ENCODE data around the gene DSPP. TPM values are rescaled to one million over a fixed set of nuclear protein-coding genes. Genes with fewer than 3 reads are reported as not detected.

Gene DSPP
- total RNA-seq, 5 donors from 2014 or later (not counting 1 experiment from before 2014, with no cell fraction given): not detected

- ATAC-seq (replicated peaks in 1 of 4): no peak
- H3K36me3 Mint-ChIP-seq: no peaks in the 10 kb centered on the region
- H3K27me3 ChIP-seq (replicated peaks in 1 of 2; ENCODE audit: control insufficient read depth in 2 of 2, extremely low read depth in 1 of 2, insufficient read depth in 2 of 2, low read length in 1 of 2): no peaks in the 10 kb centered on the region
- no CpG with 5 or more reads among the region's 2 CpGs for WGBS (ENCODE audit: insufficient coverage)
- H3K4me3 ChIP-seq (ENCODE audit: control insufficient read depth in 1 of 2, extremely low read depth in 1 of 2, low read length in 1 of 2): no peak overlapping the region
- H3K4me3 Mint-ChIP-seq: no peak overlapping the region
- H3K4me1 Mint-ChIP-seq: no peaks in the 10 kb centered on the region
- H3K9me3 Mint-ChIP-seq: no peaks in the 10 kb centered on the region
- H3K27ac ChIP-seq (ENCODE audit: low read length): no peak overlapping the region
- H3K27me3 Mint-ChIP-seq: peaks cover 0 to 5% of the 10 kb centered on the region in 2 donors
- H3K36me3 ChIP-seq (ENCODE audit: control insufficient read depth in 2 of 2, extremely low read depth in 1 of 2, insufficient read depth in 1 of 2, low read length in 1 of 2): no peaks in the 10 kb centered on the region
- H3K9me3 ChIP-seq: no peaks in the 10 kb centered on the region
- H3K4me1 ChIP-seq (ENCODE audit: control insufficient read depth in 1 of 2, extremely low read depth in 1 of 2, insufficient read depth in 2 of 2, low read length in 2 of 2): no peaks in the 10 kb centered on the region
- ChIA-PET CTCF (no interaction called here), POLR2A (no interaction called here)
- no peak overlapping the region for H3K27ac Mint-ChIP-seq
- no peak for DNase-seq
These were observed 24.0 kb upstream of the DSPP start for GRCh38 chr4:87584222-87584908.

- H3K27me3 ChIP-seq (replicated peaks in 1 of 2; ENCODE audit: control insufficient read depth in 2 of 2, extremely low read depth in 1 of 2, insufficient read depth in 2 of 2, low read length in 1 of 2): no peaks in the 10 kb centered on the region
- DNase-seq: no peak
- Mint-ChIP-seq H3K36me3 (no peaks in the 10 kb centered on the region), H3K4me3 (no peak overlapping the region), H3K9me3 (peaks cover 0 to 4% (median 3%) of the 10 kb centered on the region in 3 donors), H3K27ac (no peak overlapping the region), H3K27me3 (peaks cover 0 to 16% of the 10 kb centered on the region in 2 donors), H3K4me1 (no peaks in the 10 kb centered on the region)
- H3K27ac ChIP-seq (ENCODE audit: low read length): no peak overlapping the region
- H3K4me3 ChIP-seq (ENCODE audit: control insufficient read depth in 1 of 2, extremely low read depth in 1 of 2, low read length in 1 of 2): no peak overlapping the region
- H3K36me3 ChIP-seq (ENCODE audit: control insufficient read depth in 2 of 2, extremely low read depth in 1 of 2, insufficient read depth in 1 of 2, low read length in 1 of 2): no peaks in the 10 kb centered on the region
- H3K9me3 ChIP-seq: no peaks in the 10 kb centered on the region
- no peaks in the 10 kb centered on the region for H3K4me1 ChIP-seq (ENCODE audit: control insufficient read depth in 1 of 2, extremely low read depth in 1 of 2, insufficient read depth in 2 of 2, low read length in 2 of 2)
- ChIA-PET CTCF (interaction anchor here in 1 of 2 donors (0.6 to 0.7 kb wide), 2 partner anchors 834 to 1171 kb away, joined by 3 to 4 read pairs; no protein-coding TSS in a partner anchor), POLR2A (no interaction called here)
- ATAC-seq (replicated peaks in 1 of 4): no peak
These were observed 18.8 kb upstream of the DSPP start for GRCh38 chr4:87589531-87589930.

- Mint-ChIP-seq H3K27ac (no peak overlapping the region), H3K27me3 (peaks cover 0 to 16% of the 10 kb centered on the region in 2 donors), H3K9me3 (peaks cover 0 to 8% (median 5%) of the 10 kb centered on the region in 3 donors), H3K4me3 (no peak overlapping the region), H3K4me1 (no peaks in the 10 kb centered on the region), H3K36me3 (no peaks in the 10 kb centered on the region)
- no peak overlapping the region for H3K4me3 ChIP-seq (ENCODE audit: control insufficient read depth in 1 of 2, extremely low read depth in 1 of 2, low read length in 1 of 2)
- H3K27me3 ChIP-seq (replicated peaks in 1 of 2; ENCODE audit: control insufficient read depth in 2 of 2, extremely low read depth in 1 of 2, insufficient read depth in 2 of 2, low read length in 1 of 2): no peaks in the 10 kb centered on the region
- no peaks in the 10 kb centered on the region for H3K9me3 ChIP-seq
- H3K4me1 ChIP-seq (ENCODE audit: control insufficient read depth in 1 of 2, extremely low read depth in 1 of 2, insufficient read depth in 2 of 2, low read length in 2 of 2): no peaks in the 10 kb centered on the region
- WGBS (ENCODE audit: insufficient coverage): 78% methylated on average over 1 of the region's 2 CpGs
- ATAC-seq (replicated peaks in 1 of 4) (no peak), DNase-seq (no peak)
- CTCF ChIA-PET: no interaction called here
- POLR2A ChIA-PET: no interaction called here
- H3K27ac ChIP-seq (ENCODE audit: low read length): no peak overlapping the region
- no peaks in the 10 kb centered on the region for H3K36me3 ChIP-seq (ENCODE audit: control insufficient read depth in 2 of 2, extremely low read depth in 1 of 2, insufficient read depth in 1 of 2, low read length in 1 of 2)
These were observed 16.2 kb upstream of the DSPP start for GRCh38 chr4:87592124-87592523.

- Mint-ChIP-seq H3K4me1 (no peaks in the 10 kb centered on the region), H3K27me3 (peaks cover 10 to 12% of the 10 kb centered on the region in 2 donors), H3K36me3 (no peaks in the 10 kb centered on the region), H3K27ac (no peak overlapping the region), H3K4me3 (no peak overlapping the region), H3K9me3 (peaks cover 0 to 4% (median 0%) of the 10 kb centered on the region in 3 donors)
- no peaks in the 10 kb centered on the region for H3K4me1 ChIP-seq (ENCODE audit: control insufficient read depth in 1 of 2, extremely low read depth in 1 of 2, insufficient read depth in 2 of 2, low read length in 2 of 2)
- ATAC-seq (replicated peaks in 1 of 4) (no peak), DNase-seq (no peak)
- POLR2A ChIA-PET: interaction anchor here in 1 of 2 donors (0.5 kb wide), 1 partner anchor 49 kb away, joined by 7 read pairs; no protein-coding TSS in a partner anchor
- no peaks in the 10 kb centered on the region for H3K27me3 ChIP-seq (replicated peaks in 1 of 2; ENCODE audit: control insufficient read depth in 2 of 2, extremely low read depth in 1 of 2, insufficient read depth in 2 of 2, low read length in 1 of 2)
- CTCF ChIA-PET: no interaction called here
- H3K36me3 ChIP-seq (ENCODE audit: control insufficient read depth in 2 of 2, extremely low read depth in 1 of 2, insufficient read depth in 1 of 2, low read length in 1 of 2): no peaks in the 10 kb centered on the region
- no peak overlapping the region for H3K4me3 ChIP-seq (ENCODE audit: control insufficient read depth in 1 of 2, extremely low read depth in 1 of 2, low read length in 1 of 2)
- no peaks in the 10 kb centered on the region for H3K9me3 ChIP-seq
- no peak overlapping the region for H3K27ac ChIP-seq (ENCODE audit: low read length)
These were observed 7.0 kb upstream of the DSPP start for GRCh38 chr4:87601361-87601760.

- Mint-ChIP-seq H3K4me3 (no peak overlapping the region), H3K4me1 (no peaks in the 10 kb centered on the region), H3K36me3 (no peaks in the 10 kb centered on the region), H3K27me3 (peaks cover 0 to 9% of the 10 kb centered on the region in 2 donors), H3K9me3 (no peaks in the 10 kb centered on the region), H3K27ac (no peak overlapping the region)
- H3K27me3 ChIP-seq (replicated peaks in 1 of 2; ENCODE audit: control insufficient read depth in 2 of 2, extremely low read depth in 1 of 2, insufficient read depth in 2 of 2, low read length in 1 of 2): no peaks in the 10 kb centered on the region
- H3K36me3 ChIP-seq (ENCODE audit: control insufficient read depth in 2 of 2, extremely low read depth in 1 of 2, insufficient read depth in 1 of 2, low read length in 1 of 2): no peaks in the 10 kb centered on the region
- no peak for DNase-seq
- 98% methylated on average over 4 of the region's 4 CpGs for WGBS (ENCODE audit: insufficient coverage)
- no peaks in the 10 kb centered on the region for H3K9me3 ChIP-seq
- H3K4me3 ChIP-seq (ENCODE audit: control insufficient read depth in 1 of 2, extremely low read depth in 1 of 2, low read length in 1 of 2): no peak overlapping the region
- no peak for ATAC-seq (replicated peaks in 1 of 4)
- no peak overlapping the region for H3K27ac ChIP-seq (ENCODE audit: low read length)
- CTCF ChIA-PET: no interaction called here
- POLR2A ChIA-PET: no interaction called here
- no peaks in the 10 kb centered on the region for H3K4me1 ChIP-seq (ENCODE audit: control insufficient read depth in 1 of 2, extremely low read depth in 1 of 2, insufficient read depth in 2 of 2, low read length in 2 of 2)
These were observed 6.1 kb downstream of the DSPP start for GRCh38 chr4:87614292-87614890.

- 98% methylated on average over 6 of the region's 9 CpGs for WGBS (ENCODE audit: insufficient coverage)
- Histone ChIP-seq H3K4me1 (ENCODE audit: control insufficient read depth in 1 of 2, extremely low read depth in 1 of 2, insufficient read depth in 2 of 2, low read length in 2 of 2) (no peaks in the 10 kb centered on the region), H3K27ac (ENCODE audit: low read length) (no peak overlapping the region), H3K4me3 (ENCODE audit: control insufficient read depth in 1 of 2, extremely low read depth in 1 of 2, low read length in 1 of 2) (no peak overlapping the region), H3K27me3 (replicated peaks in 1 of 2; ENCODE audit: control insufficient read depth in 2 of 2, extremely low read depth in 1 of 2, insufficient read depth in 2 of 2, low read length in 1 of 2) (no peaks in the 10 kb centered on the region), H3K9me3 (no peaks in the 10 kb centered on the region), H3K36me3 (ENCODE audit: control insufficient read depth in 2 of 2, extremely low read depth in 1 of 2, insufficient read depth in 1 of 2, low read length in 1 of 2) (no peaks in the 10 kb centered on the region)
- H3K27ac Mint-ChIP-seq: no peak overlapping the region
- H3K36me3 Mint-ChIP-seq: no peaks in the 10 kb centered on the region
- CTCF ChIA-PET: no interaction called here
- no peak overlapping the region for H3K4me3 Mint-ChIP-seq
- POLR2A ChIA-PET: no interaction called here
- ATAC-seq (replicated peaks in 1 of 4) (no peak), DNase-seq (no peak)
- no peaks in the 10 kb centered on the region for H3K4me1 Mint-ChIP-seq
- H3K27me3 Mint-ChIP-seq: peaks cover 0 to 12% of the 10 kb centered on the region in 2 donors
- no peaks in the 10 kb centered on the region for H3K9me3 Mint-ChIP-seq
These were observed 7.9 kb downstream of the DSPP start for GRCh38 chr4:87616268-87616667.

Measured in T-cell (primary cell).